Measurements from ENCODE around the gene SMIM27. TPM values are rescaled to one million over a fixed set of nuclear protein-coding genes. Genes with fewer than 3 reads are reported as not detected.

SMIM27 gene
- total RNA-seq, 1 experiment from 2014 or later = 15.7 TPM

DNA sequence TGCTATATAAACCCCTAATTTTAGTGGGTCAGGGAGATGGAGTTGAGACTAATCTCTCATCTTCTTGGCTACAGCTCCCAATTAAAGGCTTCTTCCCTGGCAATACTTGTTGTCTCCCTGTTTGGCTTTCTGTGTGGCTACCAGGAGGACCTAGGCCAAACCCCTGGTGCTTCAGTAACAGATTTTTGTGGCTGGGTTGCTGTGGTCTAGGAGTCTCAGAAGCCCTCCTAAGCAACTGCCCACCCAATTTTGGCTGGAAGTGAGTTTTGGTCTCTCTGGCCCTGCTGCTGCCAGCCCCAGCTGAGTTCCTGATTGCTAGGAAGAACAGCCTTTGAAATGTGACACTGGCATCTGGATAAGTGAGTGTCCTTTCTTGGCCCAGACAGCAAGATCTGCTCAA, 35.9 kb upstream of the SMIM27 start:
- Histone ChIP-seq H3K23me2 (ENCODE audit: insufficient read length, low read depth, low read length, poor library complexity, severe bottlenecking) (no peaks in the 10 kb centered on the region), H4K91ac (ENCODE audit: insufficient read length, low read depth, low read length) (no peak overlapping the region), H3K4ac (ENCODE audit: low read depth, low read length) (no peak overlapping the region), H3K18ac (ENCODE audit: insufficient read length, low read depth, low read length) (no peak overlapping the region), H2BK20ac (ENCODE audit: low read depth, low read length, poor library complexity, severe bottlenecking) (no peak overlapping the region), H4K8ac (replicated peaks; ENCODE audit: insufficient read length, low read depth, low read length) (no peak overlapping the region), H3K14ac (ENCODE audit: insufficient read depth, low read length) (no peak overlapping the region), H3K27ac (ENCODE audit: insufficient read length, low read depth, low read length) (no peak overlapping the region), H3K56ac (ENCODE audit: insufficient read length, low read depth, low read length) (no peak overlapping the region), H3K4me2 (ENCODE audit: insufficient read depth, insufficient read length, low read length) (no peak overlapping the region), H3K79me1 (ENCODE audit: insufficient read depth, low read depth, low read length, poor library complexity, severe bottlenecking) (no peaks in the 10 kb centered on the region), H3K23ac (ENCODE audit: insufficient read length, low read depth, low read length) (no peak overlapping the region), H3K79me2 (ENCODE audit: insufficient read depth, low read length) (no peaks in the 10 kb centered on the region), H2BK5ac (ENCODE audit: insufficient read length, low read length) (no peak overlapping the region), H3K27me3 (ENCODE audit: insufficient read depth, low read length) (no peaks in the 10 kb centered on the region), H2BK12ac (ENCODE audit: insufficient read length, low read depth, low read length) (no peak overlapping the region), H4K5ac (ENCODE audit: insufficient read length, low read depth, low read length) (no peak overlapping the region), H2AK5ac (ENCODE audit: insufficient read length, low read length) (no peak overlapping the region), H4K20me1 (ENCODE audit: control insufficient read depth, insufficient read depth, insufficient read length) (no peaks in the 10 kb centered on the region), H3K9me3 (ENCODE audit: control insufficient read depth, low read depth, low read length) (peaks cover 16% of the 10 kb centered on the region), H2BK15ac (ENCODE audit: low read depth, low read length) (no peak overlapping the region), H2BK120ac (ENCODE audit: low read depth, low read length, poor library complexity, severe bottlenecking) (no peak overlapping the region), H3K9ac (ENCODE audit: extremely low read depth, insufficient read length, low read length) (no peak overlapping the region), H3K4me1 (ENCODE audit: insufficient read depth, low read length) (no peaks in the 10 kb centered on the region), H2AFZ (ENCODE audit: low read length) (no peak overlapping the region), H3T11ph (ENCODE audit: low read length) (no peak overlapping the region)
- no peak for DNase-seq
- H3K27me3 Mint-ChIP-seq (ENCODE audit: low read depth) = peaks cover 2% of the 10 kb centered on the region; the same call in 1 of the 2 replicates
- TF ChIP-seq, protein P1, sequence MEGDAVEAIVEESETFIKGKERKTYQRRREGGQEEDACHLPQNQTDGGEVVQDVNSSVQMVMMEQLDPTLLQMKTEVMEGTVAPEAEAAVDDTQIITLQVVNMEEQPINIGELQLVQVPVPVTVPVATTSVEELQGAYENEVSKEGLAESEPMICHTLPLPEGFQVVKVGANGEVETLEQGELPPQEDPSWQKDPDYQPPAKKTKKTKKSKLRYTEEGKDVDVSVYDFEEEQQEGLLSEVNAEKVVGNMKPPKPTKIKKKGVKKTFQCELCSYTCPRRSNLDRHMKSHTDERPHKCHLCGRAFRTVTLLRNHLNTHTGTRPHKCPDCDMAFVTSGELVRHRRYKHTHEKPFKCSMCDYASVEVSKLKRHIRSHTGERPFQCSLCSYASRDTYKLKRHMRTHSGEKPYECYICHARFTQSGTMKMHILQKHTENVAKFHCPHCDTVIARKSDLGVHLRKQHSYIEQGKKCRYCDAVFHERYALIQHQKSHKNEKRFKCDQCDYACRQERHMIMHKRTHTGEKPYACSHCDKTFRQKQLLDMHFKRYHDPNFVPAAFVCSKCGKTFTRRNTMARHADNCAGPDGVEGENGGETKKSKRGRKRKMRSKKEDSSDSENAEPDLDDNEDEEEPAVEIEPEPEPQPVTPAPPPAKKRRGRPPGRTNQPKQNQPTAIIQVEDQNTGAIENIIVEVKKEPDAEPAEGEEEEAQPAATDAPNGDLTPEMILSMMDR (conservative IDR thresholded peaks at IDR 0.05) = no peak
- H3K4me1 Mint-ChIP-seq = no peaks in the 10 kb centered on the region
- peaks cover 21 to 45% (median 39%) of the 10 kb centered on the region in 3 experiments for H3K36me3 Mint-ChIP-seq (ENCODE audit: insufficient read depth in 1 of 3, low read depth in 3 of 3)
- peaks cover 61 to 66% of the 10 kb centered on the region in 2 experiments for H3K9me3 Mint-ChIP-seq
- H3K4me3 Mint-ChIP-seq = no peak overlapping the region
- H3K27ac Mint-ChIP-seq = no peak overlapping the region
